HL-60 (cell line): ENCODE data around the gene HOXD13.

Source experiments
- DNase-seq, 2 experiments: peaks; one replicate each; pipeline ENCODE4 v3.0.0-alpha.2; 2010 to 2020; ENCODE audit warnings: low read depth in 1 of 2, low spot score in 1 of 2
- H3K27ac ChIP-seq: fragments of 250-450 bp; sonication (Bioruptor Pico); replicated peaks from 2 replicates; pipeline ENCODE4 v1.5.1; 2020; ENCODE audit warnings: mild to moderate bottlenecking, moderate library complexity
- H3K27me3 ChIP-seq: fragments of 250-450 bp; sonication (Bioruptor Pico); 2 replicates; pipeline ENCODE4 v1.5.1; 2021; ENCODE audit warnings: mild to moderate bottlenecking, moderate library complexity; ENCODE audit not compliant: insufficient read depth, poor library complexity, severe bottlenecking
- H3K4me3 ChIP-seq: replicated peaks from 2 replicates; pipeline ENCODE4 v1.5.1; 2011; ENCODE audit warnings: mild to moderate bottlenecking, control low read depth, low read length; ENCODE audit not compliant: insufficient read depth
- CTCF ChIP-seq: IDR thresholded peaks from one replicate; pipeline ENCODE4 v1.5.1; 2011; ENCODE audit warnings: low read length, control low read depth, inconsistent platforms; ENCODE audit not compliant: insufficient read depth
- GABPA ChIP-seq: IDR thresholded peaks from 2 replicates; pipeline ENCODE4 v1.6.1; 2012; ENCODE audit warnings: low read depth
- POLR2AphosphoS5 ChIP-seq: IDR thresholded peaks from 2 replicates; pipeline ENCODE4 v1.6.1; 2012; ENCODE audit warnings: low read depth
- SPI1 ChIP-seq: IDR thresholded peaks from 2 replicates; pipeline ENCODE4 v1.6.1; 2012; ENCODE audit warnings: low read depth, mild to moderate bottlenecking, borderline replicate concordance
- TF ChIP-seq, protein P1 (sequence below): IDR thresholded peaks from 2 replicates; pipeline ENCODE4 v1.6.1; 2012; ENCODE audit warnings: low read depth; ENCODE audit not compliant: insufficient replicate concordance

The HOXD13 gene

DNA sequence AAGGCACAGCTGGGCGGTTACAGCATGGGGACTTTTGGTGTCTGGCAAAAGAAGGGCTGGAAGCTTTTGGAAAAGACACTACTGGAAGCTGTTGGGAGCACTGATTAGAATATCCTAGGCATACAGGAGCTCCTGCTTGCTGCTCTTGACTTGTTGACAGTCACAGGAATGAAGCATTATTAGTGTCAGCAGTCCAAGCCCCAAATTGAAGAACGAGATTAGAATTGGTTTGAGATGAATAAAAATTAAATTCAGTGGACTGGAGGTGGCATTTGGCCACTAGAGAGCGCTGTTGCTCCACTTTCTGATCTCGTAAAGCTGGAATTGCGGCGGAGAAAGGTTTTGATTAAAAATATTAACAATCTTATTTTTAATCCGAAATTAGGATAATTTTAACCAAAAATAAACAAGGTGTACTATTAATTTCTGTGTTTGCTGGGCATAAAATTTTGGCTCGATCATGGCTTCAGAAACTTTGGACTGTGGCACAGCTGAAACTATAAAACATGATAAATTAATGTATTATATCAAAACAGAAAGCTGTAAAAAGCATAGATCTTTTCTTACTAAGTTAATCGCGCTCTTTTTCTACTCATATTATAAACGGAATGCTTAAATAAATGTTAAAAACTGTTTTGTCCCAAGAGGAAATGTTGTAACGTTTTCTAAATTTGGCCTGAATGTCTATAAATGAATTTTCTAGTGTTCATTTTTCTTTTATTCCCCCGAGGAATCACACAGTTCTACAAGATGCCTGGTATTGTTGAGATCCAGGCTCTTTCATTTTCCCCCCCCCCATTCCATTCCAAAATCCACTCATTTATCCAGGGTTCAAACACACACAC, 34.6 kb downstream of the HOXD13 start:
- no peak overlapping the region for H3K4me3 ChIP-seq
- TF ChIP-seq CTCF (peak; percentile 53), SPI1 (no peak)
- peaks cover 85% of the 10 kb centered on the region for H3K27me3 ChIP-seq
- H3K27ac ChIP-seq, result no peak overlapping the region
- DNase-seq, result peak in 1 of 2 experiments; percentile 49

GRCh38 chr2:176127774-176128072, 35.2 kb downstream of the HOXD13 start:
- DNase-seq, result no peak
- no peak overlapping the region for H3K27ac ChIP-seq
- TF ChIP-seq POLR2AphosphoS5, result no peak
- TF ChIP-seq GABPA, result no peak
- TF ChIP-seq SPI1, result no peak
- TF ChIP-seq, protein P1, sequence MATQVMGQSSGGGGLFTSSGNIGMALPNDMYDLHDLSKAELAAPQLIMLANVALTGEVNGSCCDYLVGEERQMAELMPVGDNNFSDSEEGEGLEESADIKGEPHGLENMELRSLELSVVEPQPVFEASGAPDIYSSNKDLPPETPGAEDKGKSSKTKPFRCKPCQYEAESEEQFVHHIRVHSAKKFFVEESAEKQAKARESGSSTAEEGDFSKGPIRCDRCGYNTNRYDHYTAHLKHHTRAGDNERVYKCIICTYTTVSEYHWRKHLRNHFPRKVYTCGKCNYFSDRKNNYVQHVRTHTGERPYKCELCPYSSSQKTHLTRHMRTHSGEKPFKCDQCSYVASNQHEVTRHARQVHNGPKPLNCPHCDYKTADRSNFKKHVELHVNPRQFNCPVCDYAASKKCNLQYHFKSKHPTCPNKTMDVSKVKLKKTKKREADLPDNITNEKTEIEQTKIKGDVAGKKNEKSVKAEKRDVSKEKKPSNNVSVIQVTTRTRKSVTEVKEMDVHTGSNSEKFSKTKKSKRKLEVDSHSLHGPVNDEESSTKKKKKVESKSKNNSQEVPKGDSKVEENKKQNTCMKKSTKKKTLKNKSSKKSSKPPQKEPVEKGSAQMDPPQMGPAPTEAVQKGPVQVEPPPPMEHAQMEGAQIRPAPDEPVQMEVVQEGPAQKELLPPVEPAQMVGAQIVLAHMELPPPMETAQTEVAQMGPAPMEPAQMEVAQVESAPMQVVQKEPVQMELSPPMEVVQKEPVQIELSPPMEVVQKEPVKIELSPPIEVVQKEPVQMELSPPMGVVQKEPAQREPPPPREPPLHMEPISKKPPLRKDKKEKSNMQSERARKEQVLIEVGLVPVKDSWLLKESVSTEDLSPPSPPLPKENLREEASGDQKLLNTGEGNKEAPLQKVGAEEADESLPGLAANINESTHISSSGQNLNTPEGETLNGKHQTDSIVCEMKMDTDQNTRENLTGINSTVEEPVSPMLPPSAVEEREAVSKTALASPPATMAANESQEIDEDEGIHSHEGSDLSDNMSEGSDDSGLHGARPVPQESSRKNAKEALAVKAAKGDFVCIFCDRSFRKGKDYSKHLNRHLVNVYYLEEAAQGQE, result no peak
- TF ChIP-seq CTCF, result no peak
- H3K4me3 ChIP-seq, result no peak overlapping the region
- peaks cover 87% of the 10 kb centered on the region for H3K27me3 ChIP-seq

- TF ChIP-seq SPI1 (no peak), POLR2AphosphoS5 (no peak), CTCF (no peak), GABPA (no peak)
- TF ChIP-seq, protein P1, result no peak
- peaks cover 88% of the 10 kb centered on the region for H3K27me3 ChIP-seq
- no peak overlapping the region for H3K4me3 ChIP-seq
- no peak overlapping the region for H3K27ac ChIP-seq
- DNase-seq, result peak in 1 of 2 experiments; percentile 30
Observed at GRCh38 chr2:176128172-176128981, 35.9 kb downstream of the HOXD13 start.
